Measurements from ENCODE around the gene ALAD.
"Not testable (repeated sequence)": the region's sequence is repeated elsewhere in the genome, so short reads cannot be mapped to it uniquely, and the experiment has no call there.

The ALAD gene

DNA sequence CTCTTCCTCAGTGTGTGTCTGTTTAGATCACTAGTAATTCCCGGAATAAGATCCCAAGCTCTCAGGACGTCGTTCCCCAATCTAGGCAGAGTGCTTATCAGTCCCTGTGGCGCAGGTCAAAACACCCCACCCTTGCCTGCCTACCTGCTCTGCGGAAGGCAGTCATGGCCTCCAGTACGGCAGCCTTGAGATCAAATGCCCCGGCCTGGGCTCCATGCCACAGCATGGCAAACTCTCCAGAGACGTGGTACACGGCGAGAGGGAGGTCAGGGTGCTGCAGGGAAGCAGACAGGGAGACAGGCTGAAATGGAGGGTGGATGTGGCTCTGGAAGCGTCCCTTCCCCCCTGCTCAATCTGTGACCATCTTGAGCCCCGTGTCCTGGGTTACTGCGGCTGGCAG, 12.3 kb downstream of the ALAD start:
- DNase-seq (no peak), ATAC-seq (no peak)
- Mint-ChIP-seq H3K4me3 (no peak overlapping the region), H3K27me3 (no peaks in the 10 kb centered on the region), H3K36me3 (ENCODE audit: low read depth) (peaks cover 9% of the 10 kb centered on the region), H3K4me1 (no peaks in the 10 kb centered on the region), H3K27ac (no peak overlapping the region), H3K9me3 (no peaks in the 10 kb centered on the region)

GRCh38 chr9:113387560-113388230, 13.4 kb downstream of the ALAD start:
- Mint-ChIP-seq H3K4me1 (no peaks in the 10 kb centered on the region), H3K4me3 (no peak overlapping the region), H3K27ac (no peak overlapping the region), H3K27me3 (no peaks in the 10 kb centered on the region), H3K36me3 (ENCODE audit: low read depth) (peaks cover 9% of the 10 kb centered on the region), H3K9me3 (no peaks in the 10 kb centered on the region)
- no peak for ATAC-seq
- DNase-seq = no peak

- DNase-seq = no peak
- no peaks in the 10 kb centered on the region for H3K4me1 Mint-ChIP-seq
Observed at GRCh38 chr9:113386571-113387393, 14.3 kb downstream of the ALAD start.

GRCh38 chr9:113381909-113382411, 19.1 kb downstream of the ALAD start:
- DNase-seq (no peak), ATAC-seq (no peak)
- Mint-ChIP-seq H3K27me3 (no peaks in the 10 kb centered on the region), H3K4me1 (peaks cover 2% of the 10 kb centered on the region), H3K27ac (no peak overlapping the region), H3K9me3 (no peaks in the 10 kb centered on the region), H3K4me3 (no peak overlapping the region), H3K36me3 (ENCODE audit: low read depth) (peaks cover 4% of the 10 kb centered on the region)

More at GRCh38 chr9:113386571-113387393, 14.3 kb downstream of the ALAD start:
- Mint-ChIP-seq H3K9me3 (no peaks in the 10 kb centered on the region), H3K27me3 (no peaks in the 10 kb centered on the region), H3K27ac (no peak overlapping the region), H3K4me3 (no peak overlapping the region), H3K36me3 (ENCODE audit: low read depth) (peaks cover 7% of the 10 kb centered on the region)
- ATAC-seq = no peak

- ATAC-seq; DNase-seq; H3K4me3 Mint-ChIP-seq; H3K27me3 Mint-ChIP-seq; H3K27ac Mint-ChIP-seq; H3K36me3 Mint-ChIP-seq (ENCODE audit: low read depth); H3K9me3 Mint-ChIP-seq; H3K4me1 Mint-ChIP-seq: not testable (repeated sequence)
Observed at GRCh38 chr9:113381441-113381840, 19.6 kb downstream of the ALAD start.

GRCh38 chr9:113380869-113381378, 20.2 kb downstream of the ALAD start:
- Mint-ChIP-seq H3K4me1 (peaks cover 3% of the 10 kb centered on the region), H3K36me3 (ENCODE audit: low read depth) (no peaks in the 10 kb centered on the region), H3K27ac (no peak overlapping the region), H3K4me3 (no peak overlapping the region), H3K9me3 (no peaks in the 10 kb centered on the region), H3K27me3 (no peaks in the 10 kb centered on the region)
- ATAC-seq (no peak), DNase-seq (no peak)

DNA sequence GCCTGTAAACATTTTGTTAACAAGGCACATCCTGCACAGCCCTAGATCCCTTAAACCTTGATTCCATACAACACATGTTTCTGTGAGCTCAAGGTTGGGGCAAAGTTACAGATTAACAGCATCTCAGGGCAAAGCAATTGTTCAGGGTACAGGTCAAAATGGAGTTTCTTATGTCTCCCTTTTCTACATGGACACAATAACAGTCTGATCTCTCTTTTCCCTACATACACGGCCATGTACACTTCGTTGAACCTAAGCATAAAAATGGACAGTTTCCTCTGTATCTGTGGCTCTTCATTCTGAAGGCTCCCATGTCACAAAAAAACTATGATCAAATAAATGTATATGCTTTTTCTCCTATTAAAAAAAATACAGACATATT, 21.3 kb downstream of the ALAD start:
- not testable (repeated sequence) for DNase-seq; H3K9me3 Mint-ChIP-seq; H3K4me3 Mint-ChIP-seq; H3K27ac Mint-ChIP-seq; H3K27me3 Mint-ChIP-seq; H3K36me3 Mint-ChIP-seq (ENCODE audit: low read depth); ATAC-seq
- H3K4me1 Mint-ChIP-seq = peaks cover 13% of the 10 kb centered on the region

DNA sequence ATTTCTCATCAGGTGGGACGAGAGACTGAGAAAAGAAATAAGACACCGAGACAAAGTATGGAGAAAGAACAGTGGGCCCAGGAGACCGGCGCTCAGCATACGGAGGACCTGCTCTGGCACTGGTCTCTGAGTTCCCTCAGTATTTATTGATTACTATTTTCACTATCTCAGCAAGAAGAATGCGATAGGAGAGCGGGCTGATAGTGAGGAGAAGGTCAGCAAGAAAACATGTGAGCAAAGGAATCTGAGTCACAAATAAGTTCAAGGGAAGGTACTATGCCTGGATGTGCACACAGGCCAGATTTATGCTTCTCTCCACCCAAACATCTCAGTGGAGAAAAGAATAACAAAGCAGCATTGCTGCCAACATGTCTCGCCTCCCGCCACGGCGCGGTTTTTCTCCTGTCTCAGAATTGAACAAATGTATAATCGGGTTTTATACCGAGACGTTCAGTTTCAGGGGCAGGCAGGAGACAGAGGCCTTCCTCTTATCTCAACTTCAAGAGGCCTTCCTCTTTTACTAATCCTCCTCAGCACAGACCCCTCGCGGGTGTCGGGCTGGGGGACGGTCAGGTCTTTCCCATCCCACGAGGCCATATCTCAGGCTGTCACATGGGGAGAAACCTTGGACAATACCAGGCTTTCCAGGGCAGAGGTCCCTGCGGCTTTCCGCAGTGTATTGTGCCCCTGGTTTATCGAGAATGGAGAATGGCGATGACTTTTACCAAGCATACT, 21.8 kb downstream of the ALAD start:
- not testable (repeated sequence) for ATAC-seq; H3K27ac Mint-ChIP-seq; H3K4me3 Mint-ChIP-seq; H3K9me3 Mint-ChIP-seq; DNase-seq; H3K27me3 Mint-ChIP-seq; H3K36me3 Mint-ChIP-seq (ENCODE audit: low read depth)
- peaks cover 13% of the 10 kb centered on the region for H3K4me1 Mint-ChIP-seq

DNA sequence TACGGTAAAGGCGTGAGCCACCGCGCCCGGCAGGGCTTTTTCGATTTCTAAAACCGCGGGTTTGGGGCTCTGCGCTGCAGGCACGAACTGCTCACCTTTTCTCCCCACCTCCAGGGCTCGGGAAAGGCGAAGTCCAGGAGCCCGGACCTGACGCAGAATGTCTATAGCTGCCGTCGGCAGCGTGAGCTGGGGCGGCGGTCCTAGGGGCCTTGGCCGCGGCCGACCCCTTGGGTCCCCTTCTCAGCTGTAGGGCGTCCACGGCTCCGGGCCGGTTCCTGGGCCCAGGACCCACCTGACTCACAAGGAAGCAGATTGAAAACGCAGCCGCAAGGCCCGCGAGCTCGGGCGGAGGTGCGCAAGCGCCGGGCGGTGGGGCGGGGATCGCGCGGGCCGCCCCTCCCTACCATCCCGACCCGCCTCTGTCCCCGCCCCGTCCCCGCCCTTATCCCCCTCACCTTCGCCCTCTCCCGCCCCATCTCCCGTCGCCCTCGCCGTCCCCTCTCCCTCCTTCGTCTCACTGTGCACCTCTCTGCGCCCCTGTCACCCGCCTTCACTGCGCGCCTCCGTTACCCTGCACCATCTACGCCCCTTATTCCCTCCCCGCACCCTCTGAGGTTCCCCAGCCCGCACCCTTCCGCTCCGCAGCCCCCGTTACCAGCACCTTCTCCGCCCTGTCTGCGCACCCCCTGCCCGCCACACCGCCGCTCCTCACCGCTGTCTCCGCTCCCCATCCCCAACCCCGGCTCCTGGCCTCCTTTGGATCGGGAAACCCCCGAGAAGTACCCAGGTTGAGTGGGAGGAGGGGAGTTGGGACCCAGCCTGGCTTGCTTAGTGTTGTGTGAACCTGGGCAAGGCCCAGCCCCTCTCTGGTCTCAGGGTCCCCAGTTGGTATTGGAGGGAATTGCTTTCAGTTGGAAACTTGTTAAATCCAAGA, 24.2 kb downstream of the ALAD start, which contains the start of gene HDHD3:
Gene HDHD3, minus strand, starts transcription at position 353 of the 934 bp plus-strand sequence. CDS start 2,632 bp downstream, outside the sequence.
- Mint-ChIP-seq H3K4me1 (peaks cover 13% of the 10 kb centered on the region), H3K9me3 (no peaks in the 10 kb centered on the region), H3K4me3 (peak within 1 kb of the TSS; percentile 78), H3K27ac (peak within 1 kb of the TSS; percentile 61), H3K27me3 (peaks cover 5% of the 10 kb centered on the region), H3K36me3 (ENCODE audit: low read depth) (no peaks in the 10 kb centered on the region)
- peak; percentile 81 for ATAC-seq
- DNase-seq = peak; percentile 75

GRCh38 chr9:113375057-113376023, 25.7 kb downstream of the ALAD start:
- H3K36me3 Mint-ChIP-seq (ENCODE audit: low read depth) = no peaks in the 10 kb centered on the region
- H3K9me3 Mint-ChIP-seq = no peaks in the 10 kb centered on the region
- H3K27me3 Mint-ChIP-seq = peaks cover 5% of the 10 kb centered on the region
- H3K27ac Mint-ChIP-seq = peak overlapping the region; percentile 61
- ATAC-seq (no peak), DNase-seq (no peak)
- peaks cover 13% of the 10 kb centered on the region for H3K4me1 Mint-ChIP-seq
- peak overlapping the region; percentile 78 for H3K4me3 Mint-ChIP-seq

GRCh38 chr9:113373676-113374392, 27.2 kb downstream of the ALAD start:
- Mint-ChIP-seq H3K4me3 (no peak overlapping the region), H3K27ac (no peak overlapping the region), H3K4me1 (peaks cover 13% of the 10 kb centered on the region), H3K9me3 (no peaks in the 10 kb centered on the region), H3K27me3 (peaks cover 5% of the 10 kb centered on the region), H3K36me3 (ENCODE audit: low read depth) (no peaks in the 10 kb centered on the region)
- DNase-seq = no peak
- ATAC-seq = no peak

DNA sequence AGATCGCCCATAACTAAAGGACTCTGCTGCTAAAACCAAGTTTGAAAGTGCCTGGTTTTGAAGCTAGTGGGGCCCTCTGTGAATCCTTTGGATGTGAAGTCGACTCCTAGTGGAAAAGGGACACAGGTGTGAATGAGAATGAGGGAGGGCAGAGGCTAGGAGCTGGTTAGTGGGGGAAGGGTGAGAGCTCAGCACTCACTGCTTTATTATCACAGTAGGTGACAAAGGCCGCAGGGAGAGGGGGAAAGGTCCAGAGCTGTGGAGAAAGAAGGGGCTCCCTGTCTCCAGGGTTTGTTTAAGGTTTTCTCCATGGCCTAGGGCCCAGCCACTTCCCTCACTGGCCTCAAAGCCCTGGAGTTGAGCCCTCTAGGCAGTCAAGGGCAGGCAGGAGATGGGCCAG, 27.8 kb downstream of the ALAD start:
- no peak overlapping the region for H3K4me3 Mint-ChIP-seq
- peaks cover 13% of the 10 kb centered on the region for H3K4me1 Mint-ChIP-seq
- H3K27ac Mint-ChIP-seq = no peak overlapping the region
- no peaks in the 10 kb centered on the region for H3K36me3 Mint-ChIP-seq (ENCODE audit: low read depth)
- peaks cover 5% of the 10 kb centered on the region for H3K27me3 Mint-ChIP-seq
- no peak for DNase-seq
- no peaks in the 10 kb centered on the region for H3K9me3 Mint-ChIP-seq
- no peak for ATAC-seq

All from activated naive CD8-positive, alpha-beta T cell treated with anti-CD3 and anti-CD28 coated beads, Interleukin-2, amount 50 U/mL, for 24 hours (primary cell).